Activated CD4-positive, alpha-beta T cell treated with anti-CD3 and anti-CD28 coated beads, Interleukin-2, amount 50 U/mL, for 4 hours (primary cell): ENCODE data around the gene MTARC1.

Source experiments
- DNase-seq, 2 experiments: peaks; one replicate each; pipeline ENCODE4 v3.0.0-alpha.2; 2020

The MTARC1 gene

GRCh38 chr1:220786337-220787068 is at the start of gene MTARC1:
Gene MTARC1, plus strand, starts transcription at chr1:220786913. Its CDS starts 32 bp downstream, at chr1:220786945.
- no peak for DNase-seq

GRCh38 chr1:220741349-220741748 is 45.4 kb upstream of the MTARC1 start:
- no peak for DNase-seq

GRCh38 chr1:220741825-220742224 is 44.9 kb upstream of the MTARC1 start:
- DNase-seq, result no peak

GRCh38 chr1:220742520-220742919 is 44.2 kb upstream of the MTARC1 start:
- DNase-seq, result no peak

- DNase-seq, result no peak
These were observed 39.9 kb upstream of the MTARC1 start for GRCh38 chr1:220746851-220747250.

- no peak for DNase-seq
These were observed 39.1 kb upstream of the MTARC1 start for GRCh38 chr1:220747437-220748088.

- DNase-seq, result no peak
These were observed 38.4 kb upstream of the MTARC1 start, which contains the start of gene MTARC2 for GRCh38 chr1:220748089-220748934. Gene MTARC2, plus strand, starts transcription at chr1:220748322. Its CDS starts 210 bp downstream, at chr1:220748532.

- DNase-seq, result no peak
These were observed 37.8 kb upstream of the MTARC1 start for GRCh38 chr1:220748936-220749335.

GRCh38 chr1:220750131-220750515 is 36.6 kb upstream of the MTARC1 start:
- DNase-seq, result no peak

- no peak for DNase-seq
These were observed 35.6 kb upstream of the MTARC1 start for GRCh38 chr1:220751111-220751510.

- DNase-seq, result no peak
These were observed 32.3 kb upstream of the MTARC1 start for GRCh38 chr1:220754212-220754917.

- DNase-seq, result no peak
These were observed 31.8 kb upstream of the MTARC1 start for GRCh38 chr1:220754918-220755295.

GRCh38 chr1:220755309-220755708 is 31.4 kb upstream of the MTARC1 start:
- no peak for DNase-seq

GRCh38 chr1:220757441-220757840 is 29.3 kb upstream of the MTARC1 start:
- no peak for DNase-seq

GRCh38 chr1:220759147-220759546 is 27.6 kb upstream of the MTARC1 start:
- no peak for DNase-seq

GRCh38 chr1:220761688-220762427 is 24.9 kb upstream of the MTARC1 start:
- no peak for DNase-seq

- no peak for DNase-seq
These were observed 22.0 kb upstream of the MTARC1 start for GRCh38 chr1:220764757-220765156.

- no peak for DNase-seq
These were observed 19.2 kb upstream of the MTARC1 start for GRCh38 chr1:220767312-220768125.

- DNase-seq, result no peak
These were observed 18.5 kb upstream of the MTARC1 start for GRCh38 chr1:220768126-220768601.

- DNase-seq, result no peak
These were observed 17.5 kb upstream of the MTARC1 start for GRCh38 chr1:220769205-220769604.
